Measurements from ENCODE around the gene DYNC2I2. TPM values are rescaled to one million over a fixed set of nuclear protein-coding genes. Genes with fewer than 3 reads are reported as not detected.

The DYNC2I2 gene
- total and polyA plus RNA-seq, 10 of the 15 experiments (the other 5 are each of a cell fraction or from before 2014, with no cell fraction given) = 0.89 to 118 (median 47.9) TPM

GRCh38 chr9:128702445-128702948 is 45.9 kb upstream of the DYNC2I2 start, which contains the start of gene PKN3 (continued):
- TF ChIP-seq JUNB (IDR thresholded peaks at IDR 0.05) = no peak
- TF ChIP-seq CUX1 (IDR thresholded peaks at IDR 0.05; ENCODE audit: insufficient replicate concordance, low read depth, low read length) = no peak
- peak; percentile 23 for TF ChIP-seq RELA (IDR thresholded peaks at IDR 0.05; ENCODE audit: borderline replicate concordance, partially characterized antibody)
- TF ChIP-seq SIN3A (IDR thresholded peaks at IDR 0.05; ENCODE audit: low read depth, low read length) = no peak
- TF ChIP-seq, protein P1, sequence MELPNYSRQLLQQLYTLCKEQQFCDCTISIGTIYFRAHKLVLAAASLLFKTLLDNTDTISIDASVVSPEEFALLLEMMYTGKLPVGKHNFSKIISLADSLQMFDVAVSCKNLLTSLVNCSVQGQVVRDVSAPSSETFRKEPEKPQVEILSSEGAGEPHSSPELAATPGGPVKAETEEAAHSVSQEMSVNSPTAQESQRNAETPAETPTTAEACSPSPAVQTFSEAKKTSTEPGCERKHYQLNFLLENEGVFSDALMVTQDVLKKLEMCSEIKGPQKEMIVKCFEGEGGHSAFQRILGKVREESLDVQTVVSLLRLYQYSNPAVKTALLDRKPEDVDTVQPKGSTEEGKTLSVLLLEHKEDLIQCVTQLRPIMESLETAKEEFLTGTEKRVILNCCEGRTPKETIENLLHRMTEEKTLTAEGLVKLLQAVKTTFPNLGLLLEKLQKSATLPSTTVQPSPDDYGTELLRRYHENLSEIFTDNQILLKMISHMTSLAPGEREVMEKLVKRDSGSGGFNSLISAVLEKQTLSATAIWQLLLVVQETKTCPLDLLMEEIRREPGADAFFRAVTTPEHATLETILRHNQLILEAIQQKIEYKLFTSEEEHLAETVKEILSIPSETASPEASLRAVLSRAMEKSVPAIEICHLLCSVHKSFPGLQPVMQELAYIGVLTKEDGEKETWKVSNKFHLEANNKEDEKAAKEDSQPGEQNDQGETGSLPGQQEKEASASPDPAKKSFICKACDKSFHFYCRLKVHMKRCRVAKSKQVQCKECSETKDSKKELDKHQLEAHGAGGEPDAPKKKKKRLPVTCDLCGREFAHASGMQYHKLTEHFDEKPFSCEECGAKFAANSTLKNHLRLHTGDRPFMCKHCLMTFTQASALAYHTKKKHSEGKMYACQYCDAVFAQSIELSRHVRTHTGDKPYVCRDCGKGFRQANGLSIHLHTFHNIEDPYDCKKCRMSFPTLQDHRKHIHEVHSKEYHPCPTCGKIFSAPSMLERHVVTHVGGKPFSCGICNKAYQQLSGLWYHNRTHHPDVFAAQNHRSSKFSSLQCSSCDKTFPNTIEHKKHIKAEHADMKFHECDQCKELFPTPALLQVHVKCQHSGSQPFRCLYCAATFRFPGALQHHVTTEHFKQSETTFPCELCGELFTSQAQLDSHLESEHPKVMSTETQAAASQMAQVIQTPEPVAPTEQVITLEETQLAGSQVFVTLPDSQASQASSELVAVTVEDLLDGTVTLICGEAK (IDR thresholded peaks at IDR 0.05; ENCODE audit: borderline replicate concordance) = no peak
- TF ChIP-seq PAX5 (IDR thresholded peaks at IDR 0.05; ENCODE audit: borderline replicate concordance, low read depth, low read length) = no peak
- peak; percentile 96; the same call in 1 of the 2 replicates for TF ChIP-seq RB1 (IDR thresholded peaks at IDR 0.05; ENCODE audit: borderline replicate concordance)
- TF ChIP-seq IRF3 (IDR thresholded peaks at IDR 0.05) = no peak
- no peak for TF ChIP-seq KAT2A (conservative IDR thresholded peaks at IDR 0.05; ENCODE audit: control insufficient read depth, low read depth, low read length)
- no peak for TF ChIP-seq RCOR1 (conservative IDR thresholded peaks at IDR 0.05; ENCODE audit: low read depth, low read length)
- no peak for TF ChIP-seq MTA2 (IDR thresholded peaks at IDR 0.05; ENCODE audit: low read depth)
- TF ChIP-seq ZNF24 (IDR thresholded peaks at IDR 0.05) = no peak
- TF ChIP-seq, protein P2, sequence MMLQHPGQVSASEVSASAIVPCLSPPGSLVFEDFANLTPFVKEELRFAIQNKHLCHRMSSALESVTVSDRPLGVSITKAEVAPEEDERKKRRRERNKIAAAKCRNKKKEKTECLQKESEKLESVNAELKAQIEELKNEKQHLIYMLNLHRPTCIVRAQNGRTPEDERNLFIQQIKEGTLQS (IDR thresholded peaks at IDR 0.05; ENCODE audit: borderline replicate concordance, extremely low read depth, low read depth, low read length) = no peak
- peak in 1 of 2 experiments; percentile 58; a peak in 1 of 4 replicates for TF ChIP-seq BHLHE40 (IDR thresholded peaks at IDR 0.05; ENCODE audit: borderline replicate concordance in 1 of 2, low read depth in 2 of 2, low read length in 1 of 2)
- no peak for TF ChIP-seq CHD2 (IDR thresholded peaks at IDR 0.05; ENCODE audit: borderline replicate concordance, low read depth, low read length)
- TF ChIP-seq, protein P3, sequence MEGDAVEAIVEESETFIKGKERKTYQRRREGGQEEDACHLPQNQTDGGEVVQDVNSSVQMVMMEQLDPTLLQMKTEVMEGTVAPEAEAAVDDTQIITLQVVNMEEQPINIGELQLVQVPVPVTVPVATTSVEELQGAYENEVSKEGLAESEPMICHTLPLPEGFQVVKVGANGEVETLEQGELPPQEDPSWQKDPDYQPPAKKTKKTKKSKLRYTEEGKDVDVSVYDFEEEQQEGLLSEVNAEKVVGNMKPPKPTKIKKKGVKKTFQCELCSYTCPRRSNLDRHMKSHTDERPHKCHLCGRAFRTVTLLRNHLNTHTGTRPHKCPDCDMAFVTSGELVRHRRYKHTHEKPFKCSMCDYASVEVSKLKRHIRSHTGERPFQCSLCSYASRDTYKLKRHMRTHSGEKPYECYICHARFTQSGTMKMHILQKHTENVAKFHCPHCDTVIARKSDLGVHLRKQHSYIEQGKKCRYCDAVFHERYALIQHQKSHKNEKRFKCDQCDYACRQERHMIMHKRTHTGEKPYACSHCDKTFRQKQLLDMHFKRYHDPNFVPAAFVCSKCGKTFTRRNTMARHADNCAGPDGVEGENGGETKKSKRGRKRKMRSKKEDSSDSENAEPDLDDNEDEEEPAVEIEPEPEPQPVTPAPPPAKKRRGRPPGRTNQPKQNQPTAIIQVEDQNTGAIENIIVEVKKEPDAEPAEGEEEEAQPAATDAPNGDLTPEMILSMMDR (IDR thresholded peaks at IDR 0.05 in 2 of 3, conservative IDR thresholded peaks at IDR 0.05 in 1 of 3; ENCODE audit: control insufficient read depth in 2 of 3, extremely low read depth in 1 of 3, insufficient read depth in 1 of 3, low read depth in 3 of 3, low read length in 3 of 3) = peak; percentile 77 to 85 (median 78)

Measured in GM12878 (cell line).